HepG2 (cell line): ENCODE results near the gene SLC50A1. TPM values are rescaled to one million over a fixed set of nuclear protein-coding genes. Genes with fewer than 3 reads are reported as not detected.

Experiments
- ATF2 ChIP-seq: sonication (generic); formaldehyde crosslinking; IDR thresholded peaks from 2 replicates; pipeline ENCODE4 v1.4.0; 2020; ENCODE audit warnings: missing genetic modification reagents
- FOXA1 ChIP-seq, 2 experiments: fragments of 450-650 bp in 1 of 2; sonication (generic) in 1 of 2; formaldehyde crosslinking in 1 of 2; IDR thresholded peaks; 2 replicates each; pipeline versions ENCODE4 v1.4.0 to v1.6.1; 2016 to 2020; ENCODE audit warnings: missing genetic modification reagents in 1 of 2
- HOXA3 ChIP-seq: sonication (generic); formaldehyde crosslinking; IDR thresholded peaks from 2 replicates; pipeline ENCODE4 v1.5.0; 2020; ENCODE audit warnings: missing genetic modification reagents
- JUN ChIP-seq: sonication (generic); formaldehyde crosslinking; IDR thresholded peaks from 2 replicates; pipeline ENCODE4 v1.4.0; 2020; ENCODE audit warnings: mild to moderate bottlenecking, missing genetic modification reagents
- KDM5A ChIP-seq: fragments of 200-600 bp; sonication (generic); IDR thresholded peaks from 2 replicates; pipeline ENCODE4 v1.7.0; 2018; ENCODE audit warnings: antibody characterized with exemption, mild to moderate bottlenecking, low read length, borderline replicate concordance
- POGZ ChIP-seq: sonication (generic); formaldehyde crosslinking; IDR thresholded peaks from 2 replicates; pipeline ENCODE4 v1.4.0; 2020; ENCODE audit warnings: mild to moderate bottlenecking, missing genetic modification reagents
- SALL1 ChIP-seq: sonication (generic); formaldehyde crosslinking; IDR thresholded peaks from 2 replicates; pipeline ENCODE4 v1.8.0; 2022; ENCODE audit warnings: mild to moderate bottlenecking, missing genetic modification reagents
- SNAI1 ChIP-seq: sonication (generic); formaldehyde crosslinking; IDR thresholded peaks from 2 replicates; pipeline ENCODE4 v1.5.0; 2020; ENCODE audit warnings: mild to moderate bottlenecking, missing genetic modification reagents, borderline replicate concordance
- SNAPC2 ChIP-seq: sonication (generic); formaldehyde crosslinking; IDR thresholded peaks from 2 replicates; pipeline ENCODE4 v1.8.1; 2022; ENCODE audit warnings: mild to moderate bottlenecking, missing genetic modification reagents
- SRSF4 ChIP-seq: fragments of 200-400 bp; formaldehyde crosslinking; IDR thresholded peaks from one replicate; pipeline ENCODE4 v1.6.1; 2018; ENCODE audit warnings: mild to moderate bottlenecking, low read depth, low read length, moderate library complexity; ENCODE audit not compliant: poor library complexity, severe bottlenecking
- SRSF9 ChIP-seq: fragments of 200-400 bp; formaldehyde crosslinking; IDR thresholded peaks from 2 replicates; pipeline ENCODE4 v1.6.1; 2018; ENCODE audit warnings: borderline replicate concordance, mild to moderate bottlenecking, low read depth, low read length; ENCODE audit not compliant: insufficient read depth, poor library complexity, severe bottlenecking
- TAF1 ChIP-seq: sonication (generic); formaldehyde crosslinking; IDR thresholded peaks from 2 replicates; pipeline ENCODE4 v1.4.0; 2020; ENCODE audit warnings: missing genetic modification reagents
- ZBTB43 ChIP-seq: sonication (generic); formaldehyde crosslinking; conservative IDR thresholded peaks from 2 replicates; pipeline ENCODE4 v1.4.0; 2020; ENCODE audit warnings: missing genetic modification reagents
- ZHX1 ChIP-seq: sonication (generic); formaldehyde crosslinking; IDR thresholded peaks from 2 replicates; pipeline ENCODE4 v1.8.1; 2022; ENCODE audit warnings: low read depth, mild to moderate bottlenecking, missing genetic modification reagents
- ZNF143 ChIP-seq: sonication (generic); formaldehyde crosslinking; IDR thresholded peaks from 2 replicates; pipeline ENCODE4 v1.4.0; 2020; ENCODE audit warnings: missing genetic modification reagents
- ZNF562 ChIP-seq: sonication (generic); formaldehyde crosslinking; IDR thresholded peaks from 2 replicates; pipeline ENCODE4 v1.8.0; 2022; ENCODE audit warnings: missing genetic modification reagents, borderline replicate concordance
- ZNF615 ChIP-seq: sonication (generic); formaldehyde crosslinking; IDR thresholded peaks from 2 replicates; pipeline ENCODE4 v1.5.0; 2020; ENCODE audit warnings: mild to moderate bottlenecking, missing genetic modification reagents, borderline replicate concordance
- ZNF678 ChIP-seq: sonication (generic); formaldehyde crosslinking; IDR thresholded peaks from 2 replicates; pipeline ENCODE4 v1.4.0; 2020; ENCODE audit warnings: mild to moderate bottlenecking, missing genetic modification reagents
- ZNF749 ChIP-seq: sonication (generic); formaldehyde crosslinking; IDR thresholded peaks from 2 replicates; pipeline ENCODE4 v1.8.0; 2022; ENCODE audit warnings: mild to moderate bottlenecking, missing genetic modification reagents, moderate library complexity, borderline replicate concordance
- ZNF772 ChIP-seq: sonication (generic); formaldehyde crosslinking; IDR thresholded peaks from 2 replicates; pipeline ENCODE4 v1.5.0; 2020; ENCODE audit warnings: mild to moderate bottlenecking, missing genetic modification reagents
- ZNF773 ChIP-seq: sonication (generic); formaldehyde crosslinking; IDR thresholded peaks from 2 replicates; pipeline ENCODE4 v1.4.0; 2020; ENCODE audit warnings: missing genetic modification reagents, borderline replicate concordance
- ZNF800 ChIP-seq: sonication (generic); formaldehyde crosslinking; IDR thresholded peaks from 2 replicates; pipeline ENCODE4 v1.4.0; 2020; ENCODE audit warnings: missing genetic modification reagents
- ZNF839 ChIP-seq: sonication (generic); formaldehyde crosslinking; IDR thresholded peaks from 2 replicates; pipeline ENCODE4 v1.4.0; 2020; ENCODE audit warnings: missing genetic modification reagents, mild to moderate bottlenecking, borderline replicate concordance
- ZSCAN29 ChIP-seq: sonication (generic); formaldehyde crosslinking; conservative IDR thresholded peaks from 2 replicates; pipeline ENCODE4 v1.4.0; 2020; ENCODE audit warnings: mild to moderate bottlenecking, missing genetic modification reagents
- polyA plus RNA-seq, 8 experiments: library from polyadenylated mRNA; depleted of rRNA in 3 of 8; stranded (reverse) in 7 of 8; unstranded in 1 of 8; fragments of >200 nt; fragmentation: Illumina TruSeq in 4 of 8; extraction: Trizol in 4 of 8; gene quantifications; 2 replicates each; pipeline versions ENCODE4 v1.2.1 to v1.2.3, GENCODE V29; 2011 to 2016; ENCODE audit warnings: low read depth in 4 of 8, missing spikeins in 1 of 8, mixed read lengths in 1 of 8; ENCODE audit not compliant: insufficient read depth in 1 of 8
- total RNA-seq, 5 experiments: library from RNA; depleted of rRNA; stranded (reverse); fragments of >200 nt; fragmentation: Illumina TruSeq; extraction: Trizol; gene quantifications; 2 replicates each; pipeline ENCODE4 v1.2.3, GENCODE V29; 2016; ENCODE audit warnings: low read depth in 1 of 5

SLC50A1 gene
- total and polyA plus RNA-seq, 2 of the 13 experiments (the other 11 are each of a cell fraction or from before 2014, with no cell fraction given): 22.5 to 46.8 TPM

DNA sequence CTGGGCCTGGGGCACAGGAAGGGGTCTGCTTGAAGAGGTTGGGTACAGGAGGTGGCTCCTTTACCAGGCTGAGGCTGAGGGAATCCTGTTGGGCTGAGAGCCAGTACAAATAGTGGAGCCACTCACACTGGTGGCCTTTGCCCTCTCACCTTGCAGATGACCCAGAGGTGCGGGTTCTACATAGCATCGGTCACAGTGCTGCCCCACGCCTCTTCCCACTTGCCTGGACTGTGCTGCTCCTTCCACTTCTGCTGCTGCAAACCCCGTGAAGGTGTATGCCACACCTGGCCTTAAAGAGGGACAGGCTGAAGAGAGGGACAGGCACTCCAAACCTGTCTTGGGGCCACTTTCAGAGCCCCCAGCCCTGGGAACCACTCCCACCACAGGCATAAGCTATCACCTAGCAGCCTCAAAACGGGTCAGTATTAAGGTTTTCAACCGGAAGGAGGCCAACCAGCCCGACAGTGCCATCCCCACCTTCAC is 1.8 kb upstream of the SLC50A1 start (continued):
- TF ChIP-seq ZNF839 (CRISPR knock-in tag) (no peak), HOXA3 (CRISPR knock-in tag) (peak; percentile 31; the same call in 1 of the 2 replicates), ZNF773 (no peak), FOXA1 (IDR thresholded peaks at IDR 0.05) (no peak), FOXA1 (CRISPR knock-in tag; IDR thresholded peaks at IDR 0.05) (peak; percentile 39; the same call in 1 of the 2 replicates), ZBTB43 (CRISPR knock-in tag) (no peak), ZNF749 (CRISPR knock-in tag) (no peak), KDM5A (no peak), ZNF615 (no peak), JUN (CRISPR knock-in tag) (no peak), ZNF562 (no peak), SNAI1 (CRISPR knock-in tag) (no peak), ZNF143 (CRISPR knock-in tag) (no peak), SRSF4 (no peak), TAF1 (CRISPR knock-in tag) (no peak), ZNF800 (no peak), SRSF9 (no peak), ZNF678 (CRISPR knock-in tag) (no peak), POGZ (CRISPR knock-in tag) (no peak), ZNF772 (CRISPR knock-in tag) (no peak), ZSCAN29 (CRISPR knock-in tag) (no peak), SALL1 (CRISPR knock-in tag) (peak; percentile 18; the same call in 1 of the 2 replicates), SNAPC2 (CRISPR knock-in tag) (no peak), ZHX1 (CRISPR knock-in tag) (no peak), ATF2 (CRISPR knock-in tag) (no peak)
